Bone marrow (tissue), 2 donors: ENCODE data around the gene ADARB2.

Experiments used
- DNase-seq, 2 donors: peaks; one replicate each; lab custom pipeline; 2025; lab: John Stamatoyannopoulos, UW

ADARB2 gene

DNA sequence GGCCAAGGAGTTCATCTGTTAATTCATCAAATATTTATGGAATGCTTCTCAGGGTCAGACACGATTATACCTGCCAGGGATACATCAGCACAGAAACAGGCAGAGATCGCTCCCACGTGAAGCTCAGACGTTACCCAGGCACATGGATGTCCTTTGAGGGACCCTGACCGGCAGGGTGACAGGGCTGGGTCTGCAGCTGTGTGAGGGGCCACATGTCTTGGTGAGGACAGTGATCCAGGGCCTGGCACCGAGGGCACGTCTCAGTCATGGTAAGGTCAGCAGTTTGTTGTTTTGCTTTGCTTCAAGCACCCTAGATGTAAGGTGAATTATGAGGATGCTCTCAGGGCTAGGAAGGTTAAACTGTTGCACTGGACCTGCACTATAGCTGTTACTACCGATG, 453.2 kb downstream of the ADARB2 start:
- no peak for DNase-seq

DNA sequence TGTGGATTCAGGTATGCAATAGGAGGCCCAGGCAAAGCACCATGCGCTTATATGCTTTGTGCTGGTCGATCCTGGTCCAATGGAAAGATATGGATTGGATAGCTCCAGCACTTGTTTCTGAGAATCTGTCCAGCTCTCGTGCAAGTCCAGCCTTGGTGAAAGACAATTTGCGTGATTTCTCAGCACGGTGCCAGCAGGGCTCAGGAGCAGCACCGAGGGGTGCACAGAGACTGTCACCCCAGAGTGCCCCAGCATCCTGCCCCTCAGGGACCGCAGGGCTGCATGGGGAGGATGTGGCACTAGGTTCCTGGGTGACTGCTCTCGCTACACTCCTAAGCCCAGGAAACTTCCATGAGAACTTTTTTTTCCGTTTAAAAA, 455.9 kb downstream of the ADARB2 start:
- no peak for DNase-seq

DNA sequence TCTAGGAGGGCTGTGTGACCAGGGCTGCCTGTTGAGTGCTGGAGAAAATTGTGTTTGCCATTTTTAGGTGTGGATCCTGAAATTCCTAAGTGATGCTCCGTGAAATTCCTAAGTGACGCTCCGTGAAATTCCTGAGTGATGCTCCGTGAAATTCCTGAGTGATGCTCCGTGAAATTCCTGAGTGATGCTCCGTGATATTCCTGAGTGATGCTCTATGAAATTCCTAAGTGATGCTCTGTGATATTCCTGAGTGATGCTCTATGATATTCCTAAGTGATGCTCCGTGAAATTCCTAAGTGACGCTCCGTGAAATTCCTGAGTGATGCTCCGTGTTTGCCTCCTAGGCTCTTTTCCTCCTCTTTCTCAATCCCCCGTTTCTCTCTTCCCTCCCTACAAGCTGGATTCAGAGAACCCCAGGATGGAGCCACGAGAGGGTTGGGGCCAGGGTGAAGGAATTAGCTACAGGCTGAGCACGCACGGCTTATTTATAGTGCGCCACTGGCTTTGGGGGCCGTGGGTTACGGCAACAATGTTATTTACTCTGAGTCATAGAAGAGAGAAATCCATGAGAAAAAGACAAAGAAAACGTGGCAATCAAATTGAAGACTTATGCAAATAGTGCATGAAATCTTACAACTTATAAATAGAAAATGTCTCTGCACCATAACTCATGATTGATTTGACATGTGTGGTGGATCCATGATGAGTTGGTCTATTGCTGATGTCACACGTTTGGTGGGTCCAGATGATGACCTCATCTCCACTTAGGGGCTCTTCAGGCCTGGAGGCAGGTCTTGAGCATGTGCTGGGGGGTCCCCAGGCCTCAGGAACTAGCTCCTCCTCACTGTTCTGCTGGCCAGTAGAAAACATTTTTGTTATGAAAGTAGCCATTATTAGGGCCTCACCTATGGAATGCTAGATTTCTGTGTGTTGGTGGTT, 456.6 kb downstream of the ADARB2 start:
- no peak for DNase-seq

DNA sequence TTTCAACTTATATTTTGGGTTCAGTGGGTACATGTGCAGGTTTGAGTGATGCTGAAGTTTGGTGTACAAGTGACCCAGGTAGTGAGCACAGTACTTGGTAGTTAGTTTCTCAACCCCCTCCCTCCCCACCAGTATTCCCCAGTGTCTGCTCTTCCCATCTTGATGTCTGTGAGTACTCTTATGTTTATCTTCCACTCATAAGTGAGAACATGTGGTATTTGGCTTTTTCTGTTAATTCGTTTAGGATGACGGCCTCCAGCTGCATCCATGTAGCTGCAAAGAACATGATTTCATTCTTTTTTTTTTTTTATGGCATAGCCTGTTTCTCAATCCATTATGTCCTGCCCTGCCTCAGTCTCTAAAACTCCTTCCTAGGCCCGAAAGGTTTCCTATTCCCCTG, 459.0 kb downstream of the ADARB2 start:
- no peak for DNase-seq

DNA sequence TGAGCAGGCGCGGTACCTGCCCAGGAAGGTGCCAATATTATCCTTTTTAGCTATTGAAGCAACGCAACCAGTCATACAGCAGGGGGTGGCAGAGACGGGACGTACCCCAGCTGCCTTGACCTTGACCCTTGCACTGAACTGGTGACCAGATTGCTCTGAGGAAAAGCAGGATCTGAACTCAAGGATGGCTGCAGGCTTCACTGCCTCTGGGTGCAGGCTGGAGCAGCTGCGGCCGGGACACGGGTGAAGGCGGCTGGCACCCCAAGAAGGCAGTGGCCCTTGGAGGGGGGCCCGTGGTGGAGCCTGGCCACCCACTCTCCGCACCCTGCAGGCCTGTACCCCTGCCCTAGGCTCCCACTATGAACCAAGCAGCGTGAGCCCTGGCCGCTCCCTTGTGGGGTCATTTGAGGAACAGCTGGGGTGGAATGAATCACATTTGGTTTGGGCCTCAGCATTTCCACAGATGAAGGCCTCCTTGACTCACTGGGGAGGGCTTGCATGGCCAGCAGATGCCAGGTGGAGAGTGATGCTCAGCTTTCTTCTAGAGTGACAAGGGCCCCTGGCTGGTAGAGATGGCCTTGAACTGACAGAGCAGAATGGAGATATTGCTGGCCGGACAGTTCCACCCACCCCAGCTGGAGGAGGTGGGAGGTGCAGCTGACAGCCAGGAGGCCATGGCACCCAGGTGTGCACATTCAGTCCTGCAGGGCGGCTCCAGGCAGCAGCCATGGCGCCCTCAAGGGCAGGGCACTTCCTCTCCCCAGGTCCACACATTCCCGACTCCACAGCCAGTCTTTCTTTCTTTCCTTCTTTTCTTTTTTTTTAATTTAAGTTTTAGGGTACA, 462.4 kb downstream of the ADARB2 start:
- DNase-seq: no peak

DNA sequence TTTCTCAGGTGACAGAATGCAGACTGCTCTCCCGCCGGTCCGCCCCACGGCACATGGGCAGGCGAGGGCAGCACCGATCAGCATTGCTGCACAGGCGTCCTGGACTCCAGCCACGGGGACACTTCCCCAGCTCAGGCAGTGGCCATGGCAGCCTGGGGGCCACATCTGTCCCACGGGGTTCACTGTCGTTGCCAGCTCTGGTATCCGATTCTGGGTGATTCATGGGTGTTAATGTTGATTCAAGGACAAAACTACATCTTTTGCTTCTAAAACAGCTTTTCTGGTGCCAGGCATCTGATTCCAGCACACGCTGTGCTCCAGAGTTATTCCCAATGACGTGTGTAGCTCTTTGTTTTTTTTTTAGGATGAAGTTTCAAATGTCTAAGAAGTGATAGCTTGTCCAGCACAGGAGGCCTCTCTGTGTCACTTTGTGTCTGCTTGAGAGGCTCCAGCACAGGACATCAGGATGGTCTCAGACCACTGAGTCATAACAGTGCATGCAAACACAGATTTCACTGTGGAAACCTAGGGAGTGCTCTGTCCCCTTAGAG, 463.1 kb downstream of the ADARB2 start:
- DNase-seq: no peak

DNA sequence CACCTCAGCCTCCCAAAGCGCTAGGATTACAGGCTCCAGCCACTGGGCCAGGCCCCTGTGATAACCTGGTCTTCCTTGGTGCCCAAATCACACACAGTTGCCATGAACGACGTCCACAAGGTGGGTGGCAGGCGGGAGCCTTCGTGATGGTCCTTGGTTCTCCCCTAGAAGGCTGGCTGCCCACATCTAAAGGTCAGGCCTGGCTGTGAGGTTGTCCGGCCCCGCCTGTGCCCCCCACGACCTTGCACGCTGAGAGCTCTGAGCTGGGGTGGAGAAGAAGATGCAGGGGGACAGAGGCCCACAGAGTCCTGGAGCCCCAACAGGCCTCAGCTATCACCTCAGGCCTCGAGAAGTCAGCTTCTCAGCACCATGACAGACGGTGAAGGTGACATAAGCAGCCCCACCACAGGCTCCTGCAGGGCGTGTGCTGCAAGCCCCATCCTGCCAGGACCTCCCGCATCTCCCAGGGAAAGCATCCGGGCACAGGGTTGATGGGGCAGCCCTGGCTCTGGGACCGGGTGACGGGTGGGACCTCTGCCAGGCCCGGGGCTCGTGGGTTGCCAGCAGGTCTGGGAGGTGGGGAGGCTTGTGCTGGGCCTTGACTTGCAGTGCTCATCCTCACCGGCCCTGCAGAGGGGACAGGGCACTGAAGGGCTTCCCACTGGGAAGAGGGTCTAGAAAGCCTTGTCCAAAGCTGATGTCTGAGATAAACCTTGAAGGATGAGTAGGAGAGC, 463.8 kb downstream of the ADARB2 start:
- DNase-seq: no peak

DNA sequence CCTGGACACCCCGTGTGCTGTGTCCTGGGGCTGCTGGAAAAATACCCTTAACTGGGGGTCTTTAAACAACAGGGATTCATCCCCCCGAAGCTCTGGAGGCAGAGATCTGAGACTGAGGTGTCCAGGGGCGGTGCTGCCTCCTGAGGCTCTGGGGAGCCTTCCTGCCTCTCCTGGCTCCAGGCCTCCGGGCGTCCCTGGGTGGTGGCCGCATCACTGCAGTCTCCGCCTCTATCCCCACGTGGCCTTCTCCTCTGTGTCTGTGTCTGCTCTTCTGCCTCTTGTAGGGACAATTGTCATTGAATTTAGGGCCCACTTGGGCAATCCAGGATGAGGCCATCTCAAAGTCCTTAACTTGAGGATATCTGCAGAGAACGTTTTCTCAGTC, 464.6 kb downstream of the ADARB2 start:
- DNase-seq: no peak

DNA sequence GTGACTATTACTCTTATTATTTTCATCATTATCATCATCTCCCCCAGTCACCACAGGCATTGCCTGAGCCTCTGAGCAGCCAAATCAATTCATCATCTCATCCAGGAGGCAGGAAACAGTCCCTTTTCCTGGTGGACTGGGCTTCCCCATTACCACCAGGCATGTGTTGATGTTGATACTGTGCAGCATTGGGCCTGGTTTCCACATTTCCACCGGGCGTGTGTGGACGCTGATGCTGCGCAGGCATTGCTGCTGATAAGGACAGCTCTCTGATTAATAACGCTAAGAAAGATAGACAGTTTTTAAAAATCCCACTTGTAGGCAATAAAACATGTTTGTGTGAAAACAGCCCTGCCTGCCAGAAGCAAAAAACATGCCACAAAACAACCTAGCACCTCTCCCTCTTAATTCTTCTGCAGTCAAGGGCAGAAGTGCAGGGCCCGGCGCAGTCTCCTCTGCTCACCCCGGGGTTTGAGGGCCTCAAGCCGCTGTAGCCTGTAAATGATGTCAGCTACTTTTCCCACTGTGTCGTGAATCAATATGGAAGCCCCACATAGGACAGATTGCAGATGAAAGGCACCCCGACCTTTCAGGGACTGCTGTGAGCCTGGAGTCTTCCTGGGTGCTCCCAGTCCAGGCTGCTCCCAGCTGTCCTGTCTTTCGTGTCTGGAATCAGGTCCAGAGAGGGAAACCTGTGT, 465.1 kb downstream of the ADARB2 start:
- no peak for DNase-seq

DNA sequence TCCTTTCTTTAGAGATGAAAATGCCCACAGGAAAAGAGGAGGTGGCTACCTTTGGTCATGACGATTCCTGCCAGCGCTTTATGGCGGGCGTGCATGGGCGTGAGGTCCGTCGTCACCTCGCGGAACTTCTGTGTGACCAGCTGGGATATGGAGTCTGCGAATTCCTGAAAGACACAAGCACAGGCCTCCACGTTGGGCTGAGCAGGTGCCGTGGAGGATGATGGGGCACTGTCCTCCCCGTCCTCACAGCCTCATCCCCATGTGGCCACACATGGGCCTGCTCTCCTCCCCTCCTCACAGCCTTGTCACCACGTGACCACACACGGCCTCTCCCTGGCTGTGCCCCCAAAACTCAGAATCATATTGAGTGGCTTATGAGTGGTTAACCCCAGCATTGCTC, 466.4 kb downstream of the ADARB2 start:
- DNase-seq: no peak

DNA sequence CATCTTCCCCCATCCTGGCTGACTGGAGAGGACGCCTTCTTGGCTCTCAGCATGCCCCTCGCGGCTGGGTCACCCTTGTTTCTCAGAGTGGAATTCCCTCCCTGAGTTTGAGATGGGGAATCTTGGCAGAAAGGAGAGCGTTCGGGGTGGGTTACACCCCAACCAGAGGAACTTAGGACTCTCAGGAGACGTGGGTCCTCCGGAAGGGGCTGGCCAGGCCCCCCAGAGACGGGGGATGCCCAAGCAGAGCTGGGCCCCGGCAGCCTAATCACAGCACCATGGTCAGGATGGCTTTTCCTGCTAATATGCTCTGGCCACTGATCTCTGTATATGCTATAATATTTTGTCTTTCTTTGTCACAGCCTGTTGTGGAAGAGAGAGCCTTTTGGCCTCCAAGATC, 466.8 kb downstream of the ADARB2 start:
- DNase-seq: no peak

DNA sequence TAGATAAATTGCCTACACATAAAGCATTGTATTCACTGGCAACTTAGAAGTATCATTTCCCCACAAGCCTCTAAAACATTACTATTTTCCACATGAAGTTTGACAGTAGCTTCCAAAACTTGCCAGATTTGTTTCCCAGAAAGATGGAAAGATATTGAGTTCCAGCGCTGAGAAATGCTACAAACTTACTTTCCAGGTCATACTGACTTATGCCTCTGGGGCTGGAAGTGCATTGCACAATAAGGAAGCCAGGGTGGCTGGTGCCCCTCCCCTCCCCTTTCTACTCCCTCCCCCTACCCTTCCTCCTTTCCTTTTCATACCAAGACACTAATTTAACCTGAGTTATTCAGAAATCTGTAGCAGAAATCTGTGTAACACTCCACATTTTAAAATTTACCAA, 468.5 kb downstream of the ADARB2 start:
- no peak for DNase-seq

DNA sequence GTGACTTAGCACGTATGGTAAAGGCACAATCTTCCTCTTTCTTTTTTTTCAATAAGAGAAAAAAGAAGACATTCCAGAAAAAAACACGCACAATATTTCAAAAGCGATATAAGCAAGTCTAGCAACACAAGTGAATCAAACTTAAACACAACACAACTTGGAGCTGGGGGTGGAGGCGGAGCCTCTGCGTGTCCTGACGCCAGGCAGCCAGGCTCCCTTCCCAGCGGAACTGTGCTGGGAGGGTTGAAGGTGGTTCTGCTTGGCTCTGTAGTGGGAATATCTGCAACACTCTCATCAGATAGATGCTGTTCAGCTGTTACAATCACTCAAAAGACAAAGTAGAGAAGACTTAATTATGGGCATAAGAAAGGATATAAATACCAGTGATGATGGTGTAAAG, 469.8 kb downstream of the ADARB2 start:
- no peak for DNase-seq

DNA sequence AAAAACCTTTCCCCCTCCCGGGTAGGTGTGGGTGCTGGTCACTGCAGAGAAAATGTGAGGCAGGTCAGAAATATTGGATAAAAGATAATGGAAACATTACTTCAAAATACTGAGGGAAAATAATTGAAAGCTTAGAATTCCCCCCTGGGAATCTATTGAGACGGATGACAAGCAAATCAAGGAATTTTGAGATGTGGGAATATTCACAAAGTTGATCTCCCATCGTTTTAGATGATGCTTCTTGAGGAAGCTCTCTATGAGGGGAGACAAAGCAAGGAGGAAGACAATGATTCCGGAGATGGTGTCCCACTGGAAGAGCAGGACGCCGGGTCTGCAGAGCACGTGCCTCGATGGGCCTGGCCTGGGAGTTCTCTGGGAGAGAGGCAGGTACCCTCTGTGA, 470.2 kb downstream of the ADARB2 start:
- DNase-seq: no peak

DNA sequence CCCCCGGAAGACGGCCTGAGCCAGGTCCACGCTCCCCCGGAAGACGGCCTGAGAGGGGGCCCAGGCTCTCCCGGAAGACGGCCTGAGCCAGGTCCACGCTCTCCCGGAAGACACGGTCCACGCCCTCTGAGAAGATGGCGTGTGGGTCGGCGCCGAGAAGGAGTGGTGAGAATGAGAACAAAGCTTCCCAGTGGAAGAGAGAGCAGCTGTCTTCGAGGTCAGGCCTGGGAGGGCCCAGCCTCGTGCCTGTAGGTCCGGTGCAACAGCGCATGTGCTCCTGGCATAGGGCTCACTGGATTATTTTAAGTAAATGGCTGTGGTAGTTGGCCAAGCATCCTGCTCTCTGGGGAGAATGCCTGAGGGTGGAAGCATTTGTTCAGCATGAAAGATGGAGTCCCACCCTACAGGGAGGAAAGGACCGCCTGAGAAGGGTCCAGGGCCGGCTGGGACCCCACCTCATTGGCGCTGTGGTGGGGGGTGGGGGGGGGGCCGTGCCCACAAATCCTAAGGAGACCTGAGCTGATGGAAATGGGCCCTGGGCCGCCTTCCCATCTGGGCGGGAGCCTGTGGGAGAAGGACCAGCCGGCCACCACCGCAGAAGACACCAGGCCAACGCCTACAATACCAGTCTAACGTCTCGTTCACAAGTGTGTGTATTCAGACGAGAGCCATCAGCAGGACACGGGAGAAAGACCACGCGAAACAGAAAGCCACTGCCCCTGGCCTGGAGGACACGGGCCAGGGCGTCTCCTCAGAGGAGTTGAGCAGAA, 471.1 kb downstream of the ADARB2 start:
- no peak for DNase-seq

DNA sequence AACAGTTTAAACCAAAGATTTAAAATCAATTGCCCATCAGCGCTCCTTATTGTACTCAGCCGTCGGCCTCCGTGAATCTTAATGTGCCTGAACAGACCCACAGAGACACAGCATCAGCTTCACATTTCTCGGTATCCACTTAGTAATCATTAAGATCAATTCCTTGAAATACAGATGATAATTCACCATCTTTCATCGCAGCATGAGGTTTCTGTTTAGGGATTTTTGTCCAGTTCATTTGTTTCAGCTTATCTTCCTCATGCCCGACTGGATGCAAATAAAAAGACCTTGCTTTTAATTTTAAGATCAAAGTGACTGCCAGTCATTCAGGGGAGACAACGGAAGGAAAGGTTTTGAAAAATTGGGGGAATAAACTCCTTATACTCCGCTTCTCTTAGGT, 473.3 kb downstream of the ADARB2 start:
- no peak for DNase-seq

DNA sequence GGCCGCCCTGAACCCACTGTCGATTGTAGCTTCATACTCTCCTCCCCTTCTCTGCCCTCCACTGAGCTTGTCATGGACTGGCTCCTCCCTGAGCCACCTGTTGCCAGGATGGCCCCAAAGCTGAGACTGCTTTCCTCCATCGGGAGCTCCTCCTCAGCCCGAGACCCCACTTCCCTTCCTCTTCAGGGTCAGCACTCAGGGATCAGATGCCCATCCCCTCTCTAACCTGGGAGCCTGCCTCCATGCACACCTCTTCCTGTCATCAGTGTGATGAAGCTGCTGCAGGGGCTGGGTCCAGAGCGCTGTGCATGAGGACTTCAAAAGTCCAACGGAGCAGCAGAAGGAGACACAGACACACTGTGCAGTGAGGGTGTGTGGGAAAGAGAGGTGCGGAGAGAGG, 480.1 kb downstream of the ADARB2 start:
- DNase-seq: no peak

DNA sequence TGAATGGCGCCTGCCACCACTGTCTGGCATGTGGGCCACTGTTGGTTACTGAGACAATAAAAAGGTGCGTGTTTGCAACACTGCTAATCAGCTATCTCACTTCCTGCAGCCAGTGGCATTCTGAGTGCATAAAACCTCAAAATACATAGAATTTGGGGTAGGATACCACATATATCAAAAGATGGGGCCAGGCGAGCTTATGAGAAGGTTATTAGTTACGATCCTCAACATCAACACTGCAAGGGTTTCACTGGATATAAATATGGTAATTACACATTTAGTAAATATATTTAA, 480.9 kb downstream of the ADARB2 start:
- DNase-seq: no peak

DNA sequence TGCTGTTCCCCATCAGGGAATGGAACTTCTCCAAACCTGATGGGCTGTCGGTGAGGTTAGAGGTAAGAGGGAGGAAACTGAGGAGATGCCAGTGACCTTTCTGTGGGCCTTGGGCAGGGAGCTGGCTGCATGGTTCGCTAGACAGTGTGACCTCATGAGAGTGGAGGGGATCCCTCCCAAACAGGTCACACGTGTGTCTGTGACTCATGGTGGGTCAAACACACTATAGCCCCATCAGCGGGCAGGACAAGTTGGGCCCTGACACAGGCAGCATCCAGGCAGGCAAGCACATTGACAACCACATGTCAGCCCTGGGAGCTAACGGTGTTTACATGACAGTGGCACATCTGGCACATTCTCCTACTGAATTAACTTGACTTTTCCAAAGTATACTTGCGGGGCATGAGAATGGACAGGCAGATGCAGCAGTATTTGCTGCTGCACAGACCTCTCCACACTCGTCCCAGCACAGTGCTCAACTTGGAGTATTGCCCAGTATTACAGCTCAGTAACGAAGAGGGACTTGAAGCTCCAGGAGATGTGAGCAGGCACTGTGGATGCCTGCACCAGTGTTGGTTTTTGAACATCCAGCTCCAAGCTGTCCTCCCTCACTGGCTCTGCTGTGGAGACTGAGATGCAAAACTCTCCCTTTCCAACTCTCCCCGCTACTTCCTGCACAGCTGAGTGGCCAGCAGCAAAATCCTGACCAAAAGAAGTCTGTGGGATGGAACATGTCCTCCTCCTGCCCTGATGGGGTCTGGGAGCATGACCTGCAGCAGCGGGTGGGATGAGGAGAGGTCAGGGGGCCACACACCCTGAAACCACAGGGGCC, 481.5 kb downstream of the ADARB2 start:
- no peak for DNase-seq

DNA sequence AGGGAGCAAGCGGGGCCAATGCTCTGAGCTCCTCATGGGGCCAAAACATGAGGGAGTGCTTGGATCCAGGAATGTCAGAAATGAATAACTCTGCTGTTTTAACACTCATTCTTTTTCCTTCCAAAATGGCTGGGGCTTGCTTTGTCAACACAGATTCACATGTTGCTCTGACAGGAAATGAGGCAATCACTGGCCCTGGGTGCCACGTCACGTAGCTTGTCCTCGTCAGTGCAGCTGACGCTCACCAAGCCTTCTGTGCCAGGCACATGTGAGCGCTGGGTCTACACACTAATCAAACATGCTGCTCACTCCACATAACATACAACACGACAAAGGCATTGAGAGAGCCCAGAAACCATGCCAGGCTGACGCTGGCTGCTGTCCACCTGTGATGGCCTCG, 482.2 kb downstream of the ADARB2 start:
- no peak for DNase-seq
